ENCODE measurements around the gene GRK4.
"Not testable (repeated sequence)": the region's sequence is repeated elsewhere in the genome, so short reads cannot be mapped to it uniquely, and the experiment has no call there.

Gene GRK4

GRCh38 chr4:2963175-2963965 lies at the start of gene GRK4, which contains the start of gene NOP14:
TSS of gene GRK4 (plus strand) at chr4:2963571. CDS start at chr4:2964071, 500 bp downstream.
TSS of gene NOP14 (minus strand) at chr4:2963406. CDS start at chr4:2963319, 87 bp downstream.
- peak; percentile 97 for DNase-seq

- DNase-seq, result no peak
Measured at GRCh38 chr4:2914256-2915126, 48.9 kb upstream of the GRK4 start.

- no peak for DNase-seq
Measured at GRCh38 chr4:2915789-2916188, 47.6 kb upstream of the GRK4 start.

DNA sequence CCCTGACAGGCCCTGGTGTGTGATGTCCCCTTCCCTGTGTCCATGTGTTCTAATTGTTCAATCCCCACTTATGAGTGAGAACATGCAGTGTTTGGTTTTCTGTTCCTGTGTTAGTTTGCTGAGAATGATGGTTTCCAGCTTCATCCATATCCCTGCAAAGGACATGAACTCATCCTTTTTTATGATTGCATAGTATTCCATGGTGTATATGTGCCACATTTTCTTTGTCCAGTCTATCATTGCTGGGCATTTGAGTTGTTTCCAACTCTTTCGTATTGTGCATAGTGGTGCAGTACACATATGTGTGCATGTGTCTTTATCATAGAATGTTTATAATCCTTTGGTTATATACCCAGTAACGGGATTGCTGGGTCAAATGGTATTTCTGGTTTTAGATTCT lies 46.7 kb upstream of the GRK4 start:
- DNase-seq, result not testable (repeated sequence)

GRCh38 chr4:2918300-2918699 lies 45.1 kb upstream of the GRK4 start:
- not testable (repeated sequence) for DNase-seq

- not testable (repeated sequence) for DNase-seq
Measured at GRCh38 chr4:2918714-2919113, 44.7 kb upstream of the GRK4 start.

GRCh38 chr4:2922453-2923101 lies 40.8 kb upstream of the GRK4 start:
- not testable (repeated sequence) for DNase-seq

- DNase-seq, result no peak
Measured at GRCh38 chr4:2923141-2923551, 40.2 kb upstream of the GRK4 start.

DNA sequence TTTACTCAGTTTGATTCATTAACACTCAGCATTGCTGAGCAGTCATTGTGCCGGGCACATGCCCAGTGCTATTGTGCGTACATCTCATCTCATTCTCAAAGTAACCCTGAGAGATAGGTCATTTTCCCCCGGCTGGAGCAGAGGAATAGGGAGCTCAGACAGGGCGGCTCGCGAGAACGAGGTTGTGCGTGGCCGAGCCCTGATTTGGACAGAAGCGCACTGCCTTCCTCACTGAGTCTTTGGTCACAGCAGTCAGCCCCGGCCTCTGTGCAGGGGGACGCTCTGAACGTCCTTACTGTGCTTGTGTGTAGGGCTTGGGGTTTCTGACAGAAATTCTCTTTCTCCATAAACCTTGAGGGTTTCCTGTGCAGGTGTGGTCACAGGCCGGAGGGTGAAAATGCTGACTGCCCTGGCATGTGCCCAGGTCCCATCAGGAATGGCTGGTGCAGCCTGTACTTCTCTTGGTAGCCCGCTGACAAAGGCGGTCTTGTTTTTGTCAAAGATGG lies 39.6 kb upstream of the GRK4 start:
- DNase-seq, result no peak

- no peak for DNase-seq
Measured at GRCh38 chr4:2924286-2924685, 39.1 kb upstream of the GRK4 start.

- no peak for DNase-seq
Measured at GRCh38 chr4:2924765-2925301, 38.5 kb upstream of the GRK4 start.

DNA sequence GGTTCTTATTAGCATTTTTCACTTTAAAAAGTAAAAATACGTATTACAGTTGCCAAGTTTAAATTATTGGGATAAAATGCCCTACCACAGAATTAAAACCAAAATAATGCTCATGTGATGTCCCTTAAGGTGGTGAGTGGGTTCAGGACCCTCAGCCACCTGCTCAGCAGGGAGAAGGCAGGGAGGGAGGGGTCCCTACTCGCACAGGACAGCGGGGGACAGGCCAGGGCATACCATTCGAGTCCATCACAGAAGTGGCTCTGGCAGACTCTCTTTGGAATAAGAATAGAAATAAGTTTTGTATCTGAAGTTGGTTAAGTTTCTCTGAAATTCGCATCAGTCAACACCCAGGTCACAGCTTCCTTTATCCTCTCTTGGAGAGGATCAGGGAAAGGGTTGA lies 37.9 kb upstream of the GRK4 start:
- no peak for DNase-seq

GRCh38 chr4:2925931-2926860 lies 37.2 kb upstream of the GRK4 start:
- no peak for DNase-seq

GRCh38 chr4:2927016-2927695 lies 36.2 kb upstream of the GRK4 start:
- no peak for DNase-seq

GRCh38 chr4:2927696-2928075 lies 35.7 kb upstream of the GRK4 start:
- DNase-seq, result no peak

GRCh38 chr4:2928242-2929176 lies 34.9 kb upstream of the GRK4 start:
- DNase-seq, result no peak

GRCh38 chr4:2929469-2929868 lies 33.9 kb upstream of the GRK4 start:
- no peak for DNase-seq

GRCh38 chr4:2930135-2930757 lies 33.1 kb upstream of the GRK4 start:
- DNase-seq, result no peak

DNA sequence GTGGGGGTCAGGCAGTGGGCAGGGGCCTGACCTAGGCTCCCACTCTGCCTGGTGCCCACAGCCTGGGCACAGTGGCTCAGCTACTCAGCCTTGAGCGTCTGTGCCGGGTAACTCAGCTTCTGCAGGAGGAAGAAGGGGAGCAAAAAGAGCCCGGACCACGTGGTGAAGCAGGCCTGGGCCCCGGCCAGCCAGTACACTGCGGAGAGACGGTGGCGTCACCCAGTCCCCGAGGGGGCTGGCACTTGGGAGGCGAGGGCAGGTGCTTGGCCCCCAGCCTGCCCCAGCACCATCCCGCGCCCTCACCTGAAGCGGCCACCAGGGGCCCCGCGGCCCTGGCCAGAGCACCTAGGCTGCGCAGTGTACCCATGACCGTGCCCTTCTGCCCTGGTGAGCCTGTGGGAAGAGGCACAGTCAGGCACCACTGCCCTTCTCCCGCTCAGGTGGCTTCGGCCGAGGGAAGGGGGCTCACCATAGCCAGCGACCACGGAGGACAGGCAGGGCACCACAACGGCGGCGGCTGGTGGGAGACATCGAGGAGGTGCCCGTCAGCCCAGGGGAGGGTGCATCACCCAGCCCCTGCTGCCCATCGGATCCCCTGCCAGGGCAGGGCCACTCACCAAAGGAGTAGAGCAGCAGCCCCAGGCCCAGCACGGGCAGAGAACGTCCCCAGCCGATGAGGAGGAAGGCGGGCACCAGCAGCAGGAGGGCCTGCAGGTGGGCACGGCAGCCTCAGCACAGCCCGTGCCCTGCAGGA lies 32.4 kb upstream of the GRK4 start:
- DNase-seq, result no peak
